Cerebellar nuclear complex (tissue), 1 donor: ENCODE results near the gene GOLIM4.

Experiments
- DNase-seq, 2 experiments: peaks; one replicate each; lab custom pipeline; 2025; lab: John Stamatoyannopoulos, UW

GOLIM4 gene

DNA sequence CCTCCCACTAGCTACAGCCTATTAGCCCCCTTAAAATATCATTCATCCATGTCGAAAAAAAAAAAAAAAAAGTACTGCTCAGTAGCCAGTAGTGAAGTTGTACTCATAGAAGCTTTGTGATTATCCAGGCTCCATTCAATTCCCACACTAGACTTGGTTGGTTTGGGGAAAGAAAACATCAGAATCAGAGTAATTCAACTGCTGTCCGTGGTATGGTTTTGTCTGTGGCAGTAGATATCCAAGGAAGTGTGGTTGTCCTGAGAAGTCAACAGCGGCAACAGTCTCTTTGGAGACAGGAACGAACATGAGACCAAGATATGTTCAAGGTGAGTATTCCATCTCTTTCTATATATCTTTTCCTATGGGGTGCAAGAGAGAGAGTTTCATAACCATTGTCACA, 99.2 kb downstream of the GOLIM4 start:
- DNase-seq = no peak

DNA sequence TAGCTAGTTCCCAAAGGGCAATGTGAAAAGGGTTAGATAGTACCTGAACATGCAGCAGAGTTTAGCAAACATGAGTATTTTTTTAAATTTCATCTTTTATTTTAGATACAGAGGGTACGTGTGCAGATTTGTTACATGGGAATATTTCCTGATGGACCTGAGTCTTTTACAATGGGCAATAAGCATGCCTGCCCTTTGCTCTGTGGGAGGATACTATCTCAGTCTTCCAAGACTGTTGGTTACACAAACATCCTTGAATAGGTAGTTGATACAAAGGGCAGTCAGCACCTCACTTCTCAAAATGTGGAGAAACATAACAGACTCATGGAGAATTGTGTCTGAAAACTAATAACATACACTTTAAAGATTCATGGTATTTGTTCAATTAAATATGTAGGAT, 103.3 kb downstream of the GOLIM4 start:
- no peak for DNase-seq

DNA sequence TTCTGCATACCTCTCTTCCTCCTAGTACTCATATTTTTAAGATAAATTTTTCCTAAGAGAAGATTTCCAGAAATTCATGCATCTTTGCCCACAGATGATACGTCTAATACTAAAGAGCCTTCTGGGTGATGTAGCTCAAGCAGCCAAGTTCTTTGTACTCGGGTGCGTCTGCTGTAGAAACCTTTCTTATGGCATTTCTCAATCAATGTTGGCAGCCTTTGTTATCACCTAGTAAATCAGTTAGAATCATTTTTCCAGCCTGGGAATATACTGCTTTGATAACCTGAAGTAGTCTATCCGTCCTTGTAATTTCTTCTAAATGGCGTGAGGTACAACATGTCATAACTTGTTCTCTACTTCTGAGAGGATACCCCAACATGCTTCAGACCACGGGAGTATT, 104.5 kb downstream of the GOLIM4 start:
- no peak for DNase-seq

DNA sequence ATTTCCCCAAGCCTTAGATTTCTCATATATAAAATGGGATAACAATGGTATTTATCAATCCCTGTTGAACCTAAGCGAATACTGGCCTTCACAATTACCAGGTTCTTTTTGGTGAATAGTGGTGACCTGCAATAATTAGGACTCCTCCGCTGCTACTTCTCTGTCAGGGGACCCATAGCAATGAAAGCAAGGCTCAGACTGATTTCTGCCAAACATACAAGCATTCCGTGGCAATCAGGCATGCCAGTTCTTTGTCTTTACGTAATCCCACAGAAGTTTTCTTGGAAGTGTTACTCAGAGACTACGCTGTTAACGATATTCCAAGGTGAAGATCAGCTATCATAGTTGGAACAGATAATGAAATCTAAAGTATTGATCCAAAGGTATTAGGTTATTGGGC, 105.7 kb downstream of the GOLIM4 start:
- DNase-seq = no peak

DNA sequence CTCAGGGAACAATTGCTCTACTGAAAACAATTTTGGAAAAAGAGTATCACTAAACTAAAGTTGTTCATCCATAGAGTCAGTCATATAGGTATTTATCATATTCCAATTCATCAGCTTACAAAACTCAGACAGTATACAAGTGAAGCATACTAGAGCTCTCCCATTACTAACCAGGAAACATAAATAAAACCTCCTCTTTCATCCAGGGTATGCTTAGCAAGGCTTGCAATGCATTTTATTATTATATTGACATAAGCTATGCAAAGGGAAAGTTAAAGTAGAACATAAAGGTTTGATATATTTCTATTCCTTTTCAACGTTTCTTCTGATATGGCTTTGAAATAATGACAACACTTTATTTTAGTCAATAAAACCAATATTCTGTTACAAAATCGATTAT, 106.7 kb downstream of the GOLIM4 start:
- no peak for DNase-seq

DNA sequence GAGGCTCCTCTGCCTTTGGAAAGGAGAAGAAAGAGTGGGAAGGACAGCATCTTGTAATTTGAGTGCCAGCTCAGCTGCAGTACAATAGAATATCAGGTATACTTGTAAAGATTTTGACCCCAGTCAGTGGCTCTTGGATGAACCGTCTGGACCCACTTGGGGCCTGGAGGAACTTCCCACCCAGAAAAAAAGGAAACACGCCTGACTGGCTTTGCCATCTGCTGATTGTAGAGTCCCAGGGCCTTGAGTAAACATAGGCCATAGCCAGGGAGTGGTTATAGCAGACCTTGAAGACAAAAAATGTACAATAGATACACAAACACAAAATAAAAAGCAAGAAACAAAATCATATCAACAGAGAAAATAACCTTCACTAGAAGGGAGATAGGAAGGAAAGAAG, 112.1 kb downstream of the GOLIM4 start:
- DNase-seq = no peak

DNA sequence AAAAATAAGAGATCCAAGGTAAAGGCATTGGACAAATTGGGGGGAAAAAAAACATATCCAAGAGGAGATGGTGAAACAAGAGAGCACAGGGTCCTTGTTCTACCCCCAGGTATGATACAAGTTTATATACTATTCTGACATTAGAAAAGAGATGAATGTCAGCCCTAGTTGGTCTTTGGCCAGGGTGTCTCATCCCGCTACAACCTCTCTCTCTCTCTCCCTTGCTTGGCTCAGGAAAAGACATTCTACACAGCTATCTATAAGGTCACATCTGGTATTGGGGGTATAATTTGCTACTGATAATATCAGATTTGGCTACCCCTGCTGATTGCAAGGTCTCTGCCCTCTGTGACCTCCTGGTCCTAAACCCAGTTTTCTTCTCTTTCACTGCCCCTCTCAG, 117.2 kb downstream of the GOLIM4 start:
- DNase-seq = no peak

DNA sequence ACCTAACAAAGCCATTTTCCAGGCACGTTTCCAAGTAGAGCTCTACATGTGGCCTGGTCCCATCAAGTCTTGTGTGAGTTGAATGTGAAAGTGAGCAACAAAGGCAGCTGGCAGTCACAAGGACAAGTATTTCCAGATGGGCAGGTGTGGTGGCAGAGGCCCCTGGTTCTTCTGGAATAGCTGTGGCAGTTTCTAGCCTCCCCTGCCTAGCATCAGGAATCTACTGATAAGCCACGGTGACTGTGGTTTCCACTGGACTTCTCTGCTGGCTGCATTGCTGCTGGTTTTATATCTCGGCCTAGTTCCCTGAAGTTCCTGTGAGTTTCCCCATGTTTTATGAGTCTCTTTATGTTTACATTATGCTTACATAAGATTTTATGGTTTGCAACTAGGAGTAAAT, 117.7 kb downstream of the GOLIM4 start:
- DNase-seq = no peak

DNA sequence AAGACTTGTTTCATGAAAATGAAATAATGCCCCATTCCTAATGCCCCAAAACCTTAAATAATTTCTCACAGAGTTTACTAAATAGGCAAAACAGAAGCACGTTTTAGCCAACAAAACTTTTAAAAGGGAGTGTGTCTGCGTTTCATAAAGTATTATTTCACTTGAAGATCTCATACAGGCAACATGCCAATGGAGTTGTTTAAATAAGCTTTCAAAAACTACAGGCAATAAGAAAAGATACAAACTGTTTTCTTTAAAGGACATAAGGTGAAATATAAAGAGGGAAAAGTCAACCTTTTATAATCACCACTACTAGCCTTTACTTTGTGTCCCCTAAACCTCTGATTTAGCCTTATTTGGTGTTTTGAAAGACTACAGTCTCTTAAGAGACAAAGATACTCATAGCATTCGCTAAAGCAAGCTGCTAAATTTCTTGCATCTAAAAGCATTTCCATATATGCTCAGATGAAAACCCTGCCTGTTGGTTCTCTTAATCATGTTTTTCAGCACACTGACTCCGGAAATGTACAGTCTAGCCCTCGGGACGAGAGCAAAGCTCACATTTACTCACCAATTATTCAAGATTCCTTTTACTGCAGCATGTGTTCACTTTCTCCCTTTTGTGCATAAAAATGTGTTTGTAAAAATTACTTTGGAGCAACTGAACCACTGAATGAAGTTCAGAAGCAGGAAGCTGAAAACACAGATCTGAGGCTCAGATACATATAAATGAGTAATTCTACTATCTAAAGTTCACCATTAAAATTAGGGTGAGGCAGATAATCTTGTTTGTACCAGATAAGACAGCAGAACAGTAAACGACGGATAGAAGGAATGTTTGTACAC, 119.0 kb downstream of the GOLIM4 start:
- no peak for DNase-seq

DNA sequence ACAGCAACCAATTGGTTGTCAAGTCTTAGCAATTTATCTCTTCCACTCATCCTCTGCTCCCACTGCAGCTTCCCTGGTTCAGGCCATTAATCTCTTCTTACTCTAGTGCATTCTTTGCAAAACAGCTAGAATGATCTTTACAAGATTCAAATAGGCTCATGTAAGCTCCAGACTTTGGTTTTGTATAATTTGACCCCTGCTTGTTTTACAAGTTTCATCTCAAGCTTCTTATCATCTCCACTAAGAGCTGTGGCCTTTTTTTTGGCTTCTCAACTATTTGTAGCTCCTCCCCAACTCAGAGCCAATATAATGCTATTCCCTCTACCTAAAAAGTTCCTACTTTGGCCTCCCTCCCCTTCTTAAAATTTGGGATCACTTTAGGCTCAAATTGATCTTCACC, 121.8 kb downstream of the GOLIM4 start:
- DNase-seq = no peak

DNA sequence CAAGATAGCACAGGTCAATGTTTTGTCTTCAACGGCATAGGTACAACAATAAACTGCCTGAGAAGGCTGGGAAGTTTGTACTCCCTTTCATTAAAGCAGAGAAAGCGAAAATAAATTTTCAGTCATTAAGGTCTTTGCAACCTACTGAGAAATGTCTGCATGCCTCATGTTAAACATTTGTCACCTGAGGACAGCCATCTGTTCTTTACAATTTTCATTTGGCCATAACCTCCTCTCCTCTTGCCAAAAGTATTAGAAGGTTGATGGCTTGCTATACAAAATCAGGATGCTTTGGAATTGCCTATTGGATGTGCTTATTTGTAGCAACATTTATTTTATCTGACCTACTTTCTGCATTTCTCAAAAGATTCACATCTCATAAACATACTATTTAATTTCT, 122.7 kb downstream of the GOLIM4 start:
- no peak for DNase-seq

DNA sequence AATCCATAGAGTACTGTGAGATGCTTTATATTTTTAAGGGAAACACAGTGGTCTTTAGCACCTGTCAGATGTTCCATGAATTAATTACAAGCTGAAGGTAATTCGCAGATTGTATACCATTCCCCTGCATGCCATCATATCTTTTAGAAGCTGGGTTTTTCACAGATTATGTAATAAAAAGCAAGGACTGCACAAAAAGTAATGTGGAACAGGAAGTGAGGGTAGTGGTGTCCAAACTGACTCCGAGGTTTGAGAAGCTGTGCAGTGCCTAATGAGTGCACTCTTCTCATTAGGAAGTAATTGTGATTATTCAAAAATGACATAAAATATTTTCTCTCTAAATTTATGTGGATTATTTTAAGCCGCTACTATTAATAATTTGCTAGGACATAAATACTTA, 123.2 kb downstream of the GOLIM4 start:
- DNase-seq = no peak

DNA sequence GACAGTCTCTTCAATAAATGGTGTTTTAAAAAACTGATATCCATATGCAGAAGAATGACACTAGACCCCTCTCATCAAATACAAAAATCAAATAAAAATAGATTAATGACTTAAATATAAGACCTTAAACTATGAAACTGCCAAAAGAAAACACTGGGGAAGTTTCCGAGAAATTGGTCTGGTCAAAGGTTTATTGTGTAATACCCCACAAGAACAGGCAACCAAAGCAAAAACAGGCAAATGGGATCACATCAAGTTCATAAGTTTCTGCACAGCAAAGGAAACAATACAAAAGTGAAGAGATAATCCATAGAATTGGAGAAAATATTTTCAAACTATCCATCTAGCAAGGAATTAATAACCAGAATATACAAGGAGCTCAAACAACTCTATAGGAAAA, 126.2 kb downstream of the GOLIM4 start:
- no peak for DNase-seq

DNA sequence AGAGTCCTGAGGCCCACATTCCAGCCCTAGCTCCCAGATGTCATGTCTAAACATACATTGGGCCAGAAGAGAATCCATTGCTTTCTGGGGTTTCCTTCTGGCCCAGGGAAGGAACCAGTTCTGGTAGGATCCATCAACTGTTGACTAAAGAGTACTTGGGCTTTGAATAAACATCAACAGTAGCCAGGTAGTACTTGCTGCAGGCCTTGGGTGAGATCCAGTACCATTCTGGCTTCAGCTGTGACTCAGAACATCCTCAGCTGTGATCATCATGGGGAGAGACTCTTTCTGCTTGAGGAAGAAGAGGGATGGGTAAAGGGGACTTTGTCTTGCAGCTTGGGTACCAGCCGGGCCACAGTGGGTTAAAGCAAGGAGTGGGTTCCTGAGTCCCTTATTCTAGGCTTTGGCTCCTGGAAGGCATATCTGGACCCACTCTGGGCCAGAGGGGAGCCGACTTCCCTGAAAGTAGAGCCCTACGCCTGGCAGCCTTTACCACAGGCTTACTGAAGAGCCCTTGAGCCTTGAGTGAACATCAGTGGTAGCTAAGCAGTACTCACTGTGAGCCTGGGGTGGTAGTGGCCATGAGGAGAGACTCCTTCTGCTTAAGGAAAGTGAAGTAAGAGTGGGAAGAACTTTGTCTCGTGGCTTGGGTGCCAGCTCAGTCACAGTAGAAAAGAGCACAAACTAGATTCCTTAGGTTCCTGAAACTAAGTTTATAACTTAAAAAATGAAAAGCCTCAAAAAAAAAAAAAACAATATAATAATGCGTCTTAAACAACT, 128.3 kb downstream of the GOLIM4 start:
- no peak for DNase-seq
